IPS-20b (cell line): ENCODE results near the gene CST6.

ENCODE experiments used
- H3K27ac ChIP-seq: one replicate; pipeline ENCODE4 v1.5.1; 2013; ENCODE audit warnings: low read length
- H3K27me3 ChIP-seq: 2 replicates; pipeline ENCODE4 v1.6.1; 2013; ENCODE audit warnings: mild to moderate bottlenecking, low read length, inconsistent platforms; ENCODE audit not compliant: insufficient read depth
- H3K36me3 ChIP-seq: 2 replicates; pipeline ENCODE4 v1.6.1; 2013; ENCODE audit warnings: low read depth, mild to moderate bottlenecking, inconsistent platforms, low read length, moderate library complexity; ENCODE audit not compliant: insufficient read depth
- H3K4me1 ChIP-seq: 2 replicates; pipeline ENCODE4 v1.6.1; 2013; ENCODE audit warnings: mild to moderate bottlenecking, control low read depth, inconsistent platforms, low read length, moderate library complexity; ENCODE audit not compliant: insufficient read depth
- H3K4me3 ChIP-seq: 2 replicates; pipeline ENCODE4 v1.5.1; 2013; ENCODE audit warnings: mild to moderate bottlenecking, low read length, inconsistent platforms
- H3K9ac ChIP-seq: 2 replicates; pipeline ENCODE4 v1.6.1; 2013; ENCODE audit warnings: low read depth, mild to moderate bottlenecking, inconsistent platforms, low read length, moderate library complexity
- H3K9me3 ChIP-seq: 2 replicates; pipeline ENCODE4 v1.6.1; 2013; ENCODE audit warnings: mild to moderate bottlenecking, low read depth, low read length, inconsistent platforms; ENCODE audit not compliant: insufficient read depth

CST6 gene

DNA sequence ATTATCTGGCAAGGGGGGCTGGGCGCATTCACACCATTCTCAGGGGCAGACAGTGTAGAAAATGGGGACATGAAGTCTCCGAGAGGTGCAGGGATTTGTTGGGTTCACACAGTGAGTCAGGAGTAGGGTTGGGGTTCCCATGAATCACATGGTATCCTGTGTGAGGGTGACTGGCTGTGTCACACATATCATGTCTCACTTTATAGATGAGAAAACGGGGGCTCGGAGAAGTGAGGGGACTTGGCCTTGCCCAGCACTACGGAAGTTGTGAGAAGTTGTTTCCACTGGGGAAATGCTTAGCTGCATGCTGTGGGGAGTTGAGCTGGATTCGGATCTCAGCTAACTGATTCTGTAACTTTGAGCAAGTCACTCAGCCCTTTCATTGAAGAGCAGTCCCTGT lies 32.9 kb downstream of the CST6 start:
- no peaks in the 10 kb centered on the region for H3K27me3 ChIP-seq
- peaks cover 30% of the 10 kb centered on the region; the same call in 1 of the 2 replicates for H3K36me3 ChIP-seq
- no peak overlapping the region for H3K9ac ChIP-seq
- no peaks in the 10 kb centered on the region for H3K9me3 ChIP-seq
- H3K4me3 ChIP-seq = no peak overlapping the region
- peaks cover 4% of the 10 kb centered on the region; the same call in 1 of the 2 replicates for H3K4me1 ChIP-seq
- no peak overlapping the region for H3K27ac ChIP-seq

DNA sequence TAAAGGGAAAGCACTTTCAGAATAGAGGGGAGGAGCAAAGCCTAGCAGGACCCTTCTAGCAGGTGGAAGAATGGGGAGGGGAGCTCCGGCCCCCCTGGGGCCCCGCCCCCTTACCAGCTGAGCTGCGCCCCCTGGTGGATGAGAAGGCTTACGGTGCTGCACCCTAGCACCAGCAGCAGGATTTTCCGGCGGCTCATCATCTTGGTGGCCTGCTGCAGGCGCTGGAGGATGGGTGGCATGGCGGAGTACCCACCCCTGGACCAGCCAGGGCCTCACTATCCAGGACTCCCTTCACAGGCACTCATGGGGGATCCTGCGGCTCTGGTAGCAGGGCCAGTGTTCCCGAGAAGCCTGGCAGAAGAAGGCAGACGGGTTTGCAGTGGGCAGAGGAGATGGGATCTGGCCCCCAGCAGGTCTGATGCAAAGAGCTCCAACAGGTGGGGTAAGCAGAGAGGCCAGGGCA lies 33.4 kb downstream of the CST6 start:
- Histone ChIP-seq H3K27ac (no peak overlapping the region), H3K27me3 (no peaks in the 10 kb centered on the region), H3K9me3 (no peaks in the 10 kb centered on the region), H3K36me3 (peaks cover 30% of the 10 kb centered on the region; the same call in 1 of the 2 replicates), H3K4me1 (peaks cover 4% of the 10 kb centered on the region; the same call in 1 of the 2 replicates), H3K4me3 (no peak overlapping the region), H3K9ac (0 out of 2 replicates have a peak overlapping the region, but pooled peaks have one; percentile 3)

DNA sequence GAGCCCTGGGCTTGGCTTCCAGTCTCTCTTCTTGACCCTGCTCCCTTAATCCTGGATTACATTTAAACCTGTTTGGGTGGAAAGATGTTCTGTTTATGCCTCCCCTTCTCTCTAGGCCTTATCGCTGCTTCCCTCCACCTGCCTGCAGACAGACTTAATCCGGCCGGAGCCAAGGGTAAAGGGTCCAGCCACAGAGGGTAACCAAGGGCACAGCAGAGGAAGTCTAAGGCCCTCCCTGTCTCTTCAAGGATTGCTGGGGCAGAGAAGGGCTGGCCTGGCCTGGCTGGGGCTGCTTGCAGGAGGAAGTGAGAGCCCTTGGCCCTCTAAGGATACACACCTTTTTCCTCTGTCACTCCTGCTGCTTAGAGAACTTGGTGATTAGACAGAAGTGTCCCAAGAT lies 35.1 kb downstream of the CST6 start:
- Histone ChIP-seq H3K27ac (no peak overlapping the region), H3K27me3 (no peaks in the 10 kb centered on the region), H3K9me3 (no peaks in the 10 kb centered on the region), H3K4me3 (no peak overlapping the region), H3K4me1 (peaks cover 14% of the 10 kb centered on the region), H3K36me3 (peaks cover 21% of the 10 kb centered on the region; the same call in 1 of the 2 replicates), H3K9ac (no peak overlapping the region)

DNA sequence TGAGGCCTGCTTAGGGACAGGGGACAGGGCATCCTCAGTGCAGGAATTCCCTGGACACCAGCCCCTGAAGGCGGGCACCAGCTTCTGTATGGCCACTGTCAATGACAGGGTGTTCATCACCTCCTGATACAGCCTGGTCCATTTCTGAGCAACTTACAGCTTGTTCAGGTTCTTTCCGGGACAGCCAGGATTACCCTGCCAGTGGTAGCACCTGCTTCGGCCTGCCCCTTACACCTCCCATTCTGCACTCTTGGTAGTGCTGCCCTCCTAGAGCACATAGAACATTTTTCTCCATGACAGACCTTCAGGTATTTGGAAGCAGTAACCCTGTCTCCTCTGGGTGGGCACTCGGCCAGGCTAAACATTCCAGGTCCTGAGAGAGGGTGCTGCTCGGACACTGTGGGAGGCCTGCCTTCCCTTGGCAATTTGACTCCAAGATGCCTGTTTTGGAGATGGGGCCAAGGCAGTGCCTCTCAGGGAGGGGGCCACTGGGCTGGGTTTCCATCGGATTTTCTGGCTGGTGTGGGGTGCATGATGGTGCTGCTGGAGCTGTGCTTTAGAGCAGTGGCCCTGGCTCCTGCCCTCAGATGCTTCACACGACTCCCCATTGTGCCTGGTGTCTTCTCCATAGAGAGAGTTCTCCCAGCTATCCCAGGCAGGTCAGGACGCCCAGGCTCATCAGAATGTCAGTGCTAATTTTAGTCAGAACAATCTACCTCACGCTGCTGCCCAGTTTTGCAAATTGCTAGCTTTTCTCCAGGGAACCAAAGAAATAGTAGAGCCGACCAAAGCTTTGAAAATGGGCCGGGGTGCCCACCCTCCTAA lies 35.9 kb downstream of the CST6 start:
- Histone ChIP-seq H3K9ac (peak overlapping the region; percentile 79), H3K27me3 (no peaks in the 10 kb centered on the region), H3K36me3 (peaks cover 18% of the 10 kb centered on the region; the same call in 1 of the 2 replicates), H3K27ac (no peak overlapping the region), H3K4me1 (peaks cover 14% of the 10 kb centered on the region), H3K4me3 (peak overlapping the region; percentile 84; the same call in 1 of the 2 replicates), H3K9me3 (no peaks in the 10 kb centered on the region)

DNA sequence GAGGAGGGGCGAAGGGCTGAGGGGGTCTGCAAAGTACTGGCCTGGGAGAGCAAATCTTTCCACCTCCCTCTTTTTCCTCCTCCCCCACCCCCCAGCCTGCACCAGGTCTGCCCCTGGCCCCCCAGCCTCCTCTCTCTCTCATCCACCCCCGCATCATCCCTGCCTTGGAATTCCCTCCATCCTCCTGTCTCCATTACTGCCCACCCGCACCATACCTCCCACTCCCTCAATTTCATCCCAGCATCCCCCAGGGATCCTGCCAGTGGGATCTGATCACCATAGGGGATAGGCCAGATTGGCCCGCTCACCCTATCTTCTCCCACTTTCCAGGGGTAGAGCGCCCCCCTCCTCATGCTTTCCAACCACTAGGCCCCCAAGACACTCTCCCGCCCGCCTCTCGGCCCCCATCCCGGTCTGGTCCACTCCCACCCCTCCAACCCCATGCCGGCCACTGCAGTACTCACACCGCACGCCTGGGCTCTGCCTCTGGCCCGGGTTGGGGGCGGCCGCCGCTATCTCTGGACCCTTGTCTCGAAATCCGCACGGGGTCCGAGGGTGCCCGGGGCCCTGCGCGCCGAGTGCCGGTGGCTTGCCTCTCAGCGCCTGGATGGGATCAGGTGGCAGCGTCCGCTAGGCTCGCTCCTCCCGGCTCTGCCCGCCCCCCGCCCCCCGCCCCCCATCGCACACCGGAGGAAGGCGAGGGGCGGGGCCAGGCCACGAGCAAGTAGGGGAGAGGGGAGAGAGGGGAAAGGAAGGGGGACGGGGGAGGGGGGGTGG lies 36.9 kb downstream of the CST6 start, which contains the start of gene GAL3ST3:
Gene GAL3ST3, minus strand, starts transcription at position 615 of the 777 bp plus-strand sequence. CDS start 3,746 bp downstream, outside the sequence.
- H3K27ac ChIP-seq = no peak within 1 kb of the TSS
- peak within 1 kb of the TSS; percentile 79; the same call in 1 of the 2 replicates for H3K9ac ChIP-seq
- H3K4me3 ChIP-seq = peak within 1 kb of the TSS; percentile 84
- peaks cover 17% of the 10 kb centered on the region for H3K4me1 ChIP-seq
- H3K36me3 ChIP-seq = peaks cover 12% of the 10 kb centered on the region; the same call in 1 of the 2 replicates
- no peaks in the 10 kb centered on the region for H3K27me3 ChIP-seq
- no peaks in the 10 kb centered on the region for H3K9me3 ChIP-seq

DNA sequence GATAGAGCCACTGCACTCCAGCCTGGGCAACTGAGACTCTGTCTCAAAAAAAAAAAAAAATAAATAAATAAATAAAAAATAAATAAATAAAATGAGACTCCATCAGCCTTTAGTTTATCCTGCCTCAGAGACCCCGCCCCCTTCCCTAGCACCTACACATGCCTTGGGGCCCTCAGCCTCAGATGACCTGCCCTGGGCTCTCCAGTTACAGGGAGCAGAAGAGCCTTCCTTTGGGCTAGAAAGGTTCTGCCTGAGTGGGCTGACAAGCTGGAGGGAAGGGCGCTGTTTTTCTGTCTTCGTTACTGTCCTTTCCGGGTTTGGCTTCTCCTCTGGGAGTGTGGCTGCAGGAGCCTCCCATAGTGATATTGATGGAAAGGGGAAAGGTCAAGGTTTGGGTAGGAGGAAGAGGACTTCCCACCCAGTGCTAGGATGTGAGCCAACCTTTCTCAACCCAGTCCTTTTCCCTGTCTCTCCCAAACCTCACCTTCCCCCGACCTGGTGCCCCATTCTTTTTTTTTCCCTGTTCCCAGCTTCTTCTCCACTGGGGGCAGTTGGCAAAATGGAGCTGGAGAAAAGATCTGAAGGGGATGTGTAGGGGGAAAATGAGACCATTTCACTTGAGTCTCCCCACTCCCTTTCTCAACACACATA lies 38.9 kb downstream of the CST6 start:
- Histone ChIP-seq H3K4me3 (peak overlapping the region; percentile 97), H3K4me1 (peaks cover 17% of the 10 kb centered on the region), H3K27ac (peak overlapping the region; percentile 82), H3K27me3 (no peaks in the 10 kb centered on the region), H3K36me3 (peaks cover 15% of the 10 kb centered on the region), H3K9me3 (no peaks in the 10 kb centered on the region), H3K9ac (peak overlapping the region; percentile 90; the same call in 1 of the 2 replicates)

DNA sequence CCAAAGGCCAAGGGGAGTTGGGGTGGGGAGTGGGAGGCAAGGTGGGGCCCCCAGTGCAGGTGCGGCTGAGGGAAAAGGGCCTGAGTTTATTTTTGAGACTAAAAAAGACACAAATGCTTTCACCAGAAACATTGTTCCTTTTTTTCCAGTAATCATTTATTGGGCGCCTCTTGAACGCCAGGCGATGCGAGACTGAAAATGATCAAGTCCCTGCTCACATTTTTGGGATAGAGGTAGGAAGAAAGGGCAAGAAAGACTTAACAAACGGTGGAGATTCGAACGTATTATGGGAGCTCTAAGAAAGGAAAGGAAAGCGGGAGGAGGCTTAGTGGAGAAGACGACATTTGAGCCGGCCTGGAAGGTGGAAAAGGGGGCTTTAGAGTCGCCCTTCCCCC lies 39.6 kb downstream of the CST6 start:
- H3K4me3 ChIP-seq = peak overlapping the region; percentile 97
- peak overlapping the region; percentile 82 for H3K27ac ChIP-seq
- no peaks in the 10 kb centered on the region for H3K27me3 ChIP-seq
- H3K9me3 ChIP-seq = no peaks in the 10 kb centered on the region
- peak overlapping the region; percentile 90; the same call in 1 of the 2 replicates for H3K9ac ChIP-seq
- H3K4me1 ChIP-seq = peaks cover 17% of the 10 kb centered on the region
- H3K36me3 ChIP-seq = peaks cover 22% of the 10 kb centered on the region

DNA sequence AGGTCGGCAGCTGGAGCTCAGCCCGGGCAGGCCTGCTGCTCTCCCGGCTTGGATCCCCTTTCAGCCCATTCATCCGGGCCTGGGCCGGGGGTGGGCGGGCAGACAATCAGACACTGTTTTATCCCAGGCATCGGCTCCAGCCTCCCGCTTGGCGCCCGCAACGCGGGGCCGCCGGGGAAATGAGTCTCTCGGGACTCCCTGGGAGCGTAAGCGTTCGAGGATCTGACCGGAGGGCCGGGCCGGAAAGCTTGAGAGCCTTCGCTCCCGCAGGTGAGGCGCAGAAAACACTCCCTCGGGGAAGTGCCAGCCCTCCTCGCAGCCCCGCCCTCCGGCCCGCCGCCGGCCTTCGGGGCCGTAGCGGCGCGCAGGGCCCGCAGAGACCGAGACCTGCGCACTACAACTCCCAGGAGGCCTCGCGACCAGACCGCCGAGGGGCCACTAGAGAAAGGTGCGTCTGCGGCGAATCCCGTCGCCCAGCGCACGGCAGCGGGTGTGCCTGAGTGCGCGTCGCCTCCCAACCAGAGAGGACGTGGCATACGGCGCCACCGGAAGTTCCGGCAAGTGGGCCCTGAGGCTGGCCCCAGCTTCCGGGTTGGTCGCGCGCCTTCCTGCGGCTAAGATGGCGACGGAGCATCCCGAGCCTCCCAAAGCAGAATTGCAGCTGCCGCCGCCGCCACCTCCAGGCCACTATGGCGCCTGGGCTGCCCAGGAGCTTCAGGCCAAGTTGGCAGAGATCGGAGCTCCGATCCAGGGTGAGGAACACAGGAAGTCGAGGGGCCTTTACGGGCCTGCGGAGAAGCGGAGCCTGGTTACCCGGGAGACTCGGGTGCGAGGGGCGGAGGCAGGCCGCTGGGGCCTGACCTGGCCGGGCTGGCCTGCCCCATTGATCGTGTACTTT lies 40.2 kb downstream of the CST6 start, which contains the start of gene SF3B2:
Gene SF3B2, plus strand, starts transcription at position 599 of the 898 bp plus-strand sequence. Its CDS starts 21 bp downstream, at position 620.
- Histone ChIP-seq H3K4me1 (peaks cover 17% of the 10 kb centered on the region), H3K9ac (peak within 1 kb of the TSS; percentile 97), H3K9me3 (no peaks in the 10 kb centered on the region), H3K27me3 (no peaks in the 10 kb centered on the region), H3K36me3 (peaks cover 28% of the 10 kb centered on the region), H3K4me3 (peak within 1 kb of the TSS; percentile 97), H3K27ac (peak within 1 kb of the TSS; percentile 91)

DNA sequence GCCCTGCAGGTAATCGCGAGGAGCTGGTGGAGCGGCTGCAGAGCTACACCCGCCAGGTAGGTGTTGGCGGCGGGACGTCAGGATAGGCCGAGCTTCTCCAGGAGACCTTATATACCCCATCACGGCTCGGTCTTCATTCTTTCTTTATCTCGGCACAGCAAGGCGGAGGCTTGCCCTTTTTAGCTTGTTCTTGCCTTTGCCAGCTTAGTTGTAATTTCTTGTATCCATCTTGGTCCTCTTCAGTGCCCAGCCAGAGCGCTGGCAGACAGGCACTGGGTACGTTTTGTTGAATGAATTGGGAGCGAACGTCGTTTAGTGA lies 40.8 kb downstream of the CST6 start:
- Histone ChIP-seq H3K9me3 (no peaks in the 10 kb centered on the region), H3K36me3 (peaks cover 34% of the 10 kb centered on the region), H3K27ac (peak overlapping the region; percentile 91), H3K9ac (peak overlapping the region; percentile 97), H3K4me1 (peaks cover 17% of the 10 kb centered on the region), H3K27me3 (no peaks in the 10 kb centered on the region), H3K4me3 (peak overlapping the region; percentile 97)

DNA sequence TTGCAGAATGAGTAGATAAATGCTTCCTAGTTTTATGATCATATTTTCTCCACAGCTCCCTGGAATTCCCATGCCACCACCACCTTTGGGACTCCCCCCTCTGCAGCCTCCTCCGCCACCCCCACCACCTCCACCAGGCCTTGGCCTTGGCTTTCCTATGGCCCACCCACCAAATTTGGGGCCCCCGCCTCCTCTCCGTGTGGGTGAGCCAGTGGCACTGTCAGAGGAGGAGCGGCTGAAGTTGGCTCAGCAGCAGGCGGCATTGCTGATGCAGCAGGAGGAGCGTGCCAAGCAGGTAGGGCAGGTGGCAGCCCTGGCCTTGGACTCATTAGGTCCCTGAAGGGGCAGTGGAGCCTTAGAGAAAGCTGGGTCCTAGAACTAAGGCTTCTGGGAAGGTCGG lies 43.2 kb downstream of the CST6 start:
- no peak overlapping the region for H3K4me3 ChIP-seq
- no peaks in the 10 kb centered on the region for H3K9me3 ChIP-seq
- H3K36me3 ChIP-seq = peaks cover 57% of the 10 kb centered on the region
- H3K4me1 ChIP-seq = peaks cover 12% of the 10 kb centered on the region
- H3K27ac ChIP-seq = no peak overlapping the region
- H3K9ac ChIP-seq = no peak overlapping the region
- H3K27me3 ChIP-seq = no peaks in the 10 kb centered on the region
